ENCODE results near the gene TRABD2A. TPM values are rescaled to one million over a fixed set of nuclear protein-coding genes. Genes with fewer than 3 reads are reported as not detected.

TRABD2A gene
- polyA plus RNA-seq, 1 donor: 0.08 TPM

DNA sequence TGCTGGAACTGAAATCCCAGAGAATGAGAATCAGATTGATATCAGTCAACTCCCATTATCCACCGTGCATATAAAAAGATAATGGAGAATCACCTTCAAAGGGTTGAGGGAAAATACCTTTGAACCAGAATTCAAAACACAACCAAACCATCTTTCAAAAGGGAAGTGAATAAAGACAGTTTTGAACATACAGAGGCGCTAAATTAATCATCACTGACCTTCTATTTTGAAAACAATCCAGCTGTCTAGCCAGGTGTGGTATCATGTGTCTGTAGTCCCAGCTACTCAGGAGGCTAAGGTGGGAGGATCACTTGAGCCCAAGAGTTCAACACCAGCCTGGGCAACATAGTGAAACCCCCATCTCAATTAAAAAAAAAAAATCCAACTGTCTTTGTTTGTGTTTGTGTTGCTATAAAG, 63.6 kb downstream of the TRABD2A start:
- DNase-seq (ENCODE audit: low read depth): no peak

DNA sequence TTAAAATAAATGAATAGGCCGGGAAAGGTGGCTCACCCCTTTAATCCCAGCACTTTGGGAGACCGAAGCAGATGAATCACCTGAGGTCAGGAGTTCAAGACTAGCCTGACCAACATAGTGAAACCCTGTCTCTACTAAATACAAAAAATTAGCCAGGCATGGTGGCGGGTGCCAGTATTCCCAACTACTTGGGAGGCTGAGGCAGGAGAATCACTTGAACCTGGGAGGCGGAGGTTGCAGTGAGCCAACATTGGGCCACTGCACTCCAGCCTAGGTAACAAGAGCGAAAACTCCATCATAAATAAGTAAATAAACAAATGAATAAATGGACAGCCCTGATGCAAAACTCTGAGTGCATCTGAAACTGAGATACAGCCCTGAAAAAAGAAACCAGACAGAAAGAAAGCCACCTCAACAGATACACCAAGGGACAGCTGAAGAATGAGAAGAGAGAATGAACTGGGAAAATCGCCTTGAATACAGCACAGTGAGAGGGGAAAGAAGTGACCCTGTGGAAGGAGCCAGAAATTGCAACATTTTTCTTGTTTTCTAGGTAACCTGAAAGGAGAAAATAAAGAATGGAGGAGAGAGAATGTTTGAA, 64.4 kb downstream of the TRABD2A start:
- DNase-seq (ENCODE audit: low read depth): no peak

DNA sequence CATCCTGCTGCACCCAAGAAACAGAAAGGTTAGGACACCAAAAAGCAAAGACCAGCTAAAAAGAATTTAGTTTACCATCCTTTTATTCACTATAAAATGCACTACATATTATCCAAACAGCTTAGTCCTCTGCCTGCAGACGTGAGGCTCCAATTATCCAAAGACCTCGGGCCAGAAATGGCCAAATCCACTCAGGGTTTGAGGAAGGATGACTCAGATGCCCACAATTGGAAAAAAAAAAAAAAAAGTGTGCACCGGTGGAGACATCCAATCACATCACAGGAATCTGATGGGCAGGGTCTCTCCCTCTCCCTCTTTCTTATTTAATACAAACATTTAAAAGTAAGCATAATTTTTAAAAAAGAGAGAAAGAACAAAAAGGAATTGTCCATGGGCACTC, 65.7 kb downstream of the TRABD2A start:
- DNase-seq (ENCODE audit: low read depth): no peak

DNA sequence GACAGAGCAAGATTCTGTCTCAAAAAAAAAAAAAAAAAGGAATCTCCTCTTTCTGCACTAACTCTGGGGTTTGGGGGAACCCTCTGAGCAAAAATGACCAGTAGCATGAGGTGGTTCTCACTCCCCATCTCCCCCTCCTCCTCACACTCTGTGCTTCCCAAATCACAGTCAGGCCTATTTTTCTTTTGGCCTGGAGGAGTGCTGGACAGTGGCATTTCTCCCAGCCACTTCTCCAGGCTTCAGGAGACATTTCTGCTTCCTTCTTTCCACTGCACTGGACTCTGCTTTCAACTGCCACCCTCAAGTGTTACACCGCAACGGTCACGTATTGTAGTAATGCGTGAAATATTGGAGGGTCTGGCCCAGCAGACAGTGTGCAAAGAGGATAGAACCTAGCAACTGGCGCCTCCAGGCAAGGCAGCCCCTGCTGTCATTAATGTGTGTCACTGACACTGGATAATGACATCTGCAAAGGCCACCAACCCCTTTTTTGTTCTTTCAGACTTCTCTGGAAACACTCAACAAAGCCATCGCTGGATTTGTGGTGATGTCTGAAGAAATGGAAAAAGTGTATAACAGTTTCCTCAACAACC, 68.9 kb downstream of the TRABD2A start:
- no peak for DNase-seq (ENCODE audit: low read depth)

DNA sequence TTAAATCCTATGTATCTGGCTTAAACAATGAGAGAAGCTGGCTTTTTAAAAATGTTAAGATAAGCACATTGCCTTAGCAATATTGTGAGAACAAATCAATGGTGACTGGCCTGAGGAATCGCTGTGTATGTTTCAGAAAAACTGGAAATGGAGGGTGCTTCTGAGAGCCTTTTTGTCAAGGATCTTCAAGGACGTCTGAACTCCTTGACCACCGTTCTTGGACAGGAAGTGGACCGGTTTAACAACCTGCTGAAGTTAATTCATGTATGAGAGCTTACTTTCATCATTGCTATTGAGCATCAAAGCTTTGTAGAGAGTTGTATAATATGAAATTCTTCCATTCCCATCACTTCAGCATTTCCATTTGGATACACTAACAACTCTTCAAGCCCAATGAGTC, 72.6 kb downstream of the TRABD2A start:
- no peak for DNase-seq (ENCODE audit: low read depth)

DNA sequence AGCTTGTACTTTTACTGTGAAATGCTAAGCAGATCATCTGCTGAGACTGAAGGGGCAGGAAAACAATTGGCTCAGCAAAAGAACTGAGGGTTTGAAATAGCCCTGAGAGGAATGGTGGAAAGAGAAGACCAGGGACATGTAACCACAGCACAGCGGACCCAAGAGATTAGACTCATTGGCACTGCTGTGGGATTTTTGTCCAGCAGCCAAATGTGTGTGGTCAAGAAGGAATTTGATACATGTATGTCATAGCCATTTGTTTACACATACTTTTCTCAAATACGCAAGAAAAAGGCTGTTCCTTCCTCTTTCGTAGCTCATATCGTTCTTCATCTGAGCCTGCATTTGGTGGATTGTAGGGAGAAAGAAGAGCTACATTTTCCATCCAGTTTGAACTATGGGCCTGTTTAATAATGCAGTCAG, 73.8 kb downstream of the TRABD2A start:
- no peak for DNase-seq (ENCODE audit: low read depth)

DNA sequence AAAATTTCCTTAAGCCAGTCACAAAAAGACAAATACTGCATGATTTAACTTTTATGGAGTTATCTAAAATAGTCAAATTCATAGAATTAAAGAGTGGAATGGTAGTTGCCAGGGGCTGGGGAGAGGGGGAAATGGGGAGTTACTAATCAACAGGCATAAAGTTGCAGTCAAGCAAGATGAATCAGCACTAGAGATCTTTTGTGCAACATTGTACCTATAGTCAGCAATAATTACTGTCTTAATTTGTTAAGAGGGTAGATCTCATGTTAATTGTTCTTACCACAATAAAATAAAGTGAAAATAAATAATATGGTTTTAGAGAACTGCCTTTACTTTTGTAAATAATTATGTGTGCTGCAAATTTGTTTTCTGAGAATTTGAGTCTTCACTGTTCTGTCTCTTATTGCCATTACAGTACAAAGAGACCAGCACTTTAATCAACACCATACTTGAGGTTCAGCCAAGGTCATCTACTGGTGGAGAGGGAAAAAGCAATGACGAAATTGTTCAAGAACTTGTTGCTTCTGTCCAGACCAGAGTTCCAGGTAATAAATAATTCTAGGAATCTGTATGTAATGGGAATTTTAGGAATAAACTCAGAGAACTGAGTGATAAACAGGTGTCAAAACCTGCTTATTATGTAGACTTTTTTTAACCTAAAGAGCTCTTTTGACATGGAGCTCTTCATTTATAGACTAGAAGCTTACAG, 75.5 kb downstream of the TRABD2A start:
- DNase-seq (ENCODE audit: low read depth): no peak

DNA sequence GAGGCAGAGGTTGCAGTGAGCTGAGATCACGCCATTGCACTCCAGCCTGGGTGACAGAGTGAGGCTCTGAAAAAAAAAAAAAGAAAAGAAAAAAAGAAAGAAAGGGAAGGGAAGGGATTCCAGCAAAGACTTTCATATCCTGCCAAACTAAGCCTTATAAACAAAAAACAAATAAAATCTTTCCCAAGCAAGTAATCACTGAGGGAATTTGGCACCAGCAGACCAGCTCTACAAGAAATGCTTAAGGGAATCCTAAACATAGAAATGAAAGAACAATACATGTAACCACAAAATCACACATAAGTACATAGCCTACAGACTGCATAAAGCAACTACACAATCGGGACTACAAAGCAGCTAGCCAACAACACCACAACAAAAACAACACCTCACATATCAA, 79.1 kb downstream of the TRABD2A start:
- DNase-seq (ENCODE audit: low read depth): no peak

DNA sequence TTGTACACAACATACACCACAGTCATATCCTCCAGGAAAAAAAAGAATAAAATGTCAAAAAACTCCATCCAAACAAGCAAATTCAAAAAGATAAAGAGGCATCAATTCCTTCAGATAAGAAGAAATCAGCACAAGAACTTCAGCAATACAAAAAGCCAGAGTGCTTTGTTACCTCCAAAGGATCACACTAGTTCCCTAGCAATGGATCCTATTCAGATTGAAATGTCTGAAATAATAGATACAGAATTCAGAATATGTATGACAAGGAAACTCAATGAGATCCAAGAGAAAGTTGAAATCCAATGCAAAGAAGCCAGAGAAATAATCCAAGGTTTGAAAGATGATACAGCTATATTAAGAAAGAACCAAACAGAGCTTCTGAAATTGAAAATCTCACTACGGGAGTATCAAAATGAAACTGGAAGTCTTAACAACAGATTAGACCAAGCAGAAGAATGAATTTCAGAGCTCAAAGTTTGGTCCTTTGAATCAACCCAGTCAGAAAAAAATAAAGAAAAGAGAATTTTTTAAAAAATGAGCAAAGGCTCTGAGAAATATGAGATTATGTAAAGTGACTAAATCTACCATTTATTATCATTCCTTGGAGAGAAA, 80.6 kb downstream of the TRABD2A start:
- no peak for DNase-seq (ENCODE audit: low read depth)

DNA sequence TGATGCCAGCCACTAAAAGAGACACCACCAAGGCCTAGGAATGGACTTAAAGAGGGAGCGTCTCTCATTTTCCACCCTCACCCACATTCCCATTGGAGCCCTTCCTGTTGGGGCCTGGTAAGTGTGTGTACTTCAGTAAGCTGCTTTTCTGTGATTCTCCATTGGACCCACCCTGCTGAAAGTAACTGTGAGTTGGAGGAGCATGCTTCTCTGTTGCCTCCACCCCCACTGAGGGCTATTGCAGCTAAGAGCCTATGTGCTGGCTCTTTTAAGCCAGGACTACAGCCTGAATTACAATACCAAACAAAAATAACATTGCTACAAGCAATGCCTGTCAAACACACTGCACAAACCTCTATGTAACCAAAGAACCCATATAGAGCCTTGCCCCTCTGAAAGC, 81.1 kb downstream of the TRABD2A start:
- no peak for DNase-seq (ENCODE audit: low read depth)

DNA sequence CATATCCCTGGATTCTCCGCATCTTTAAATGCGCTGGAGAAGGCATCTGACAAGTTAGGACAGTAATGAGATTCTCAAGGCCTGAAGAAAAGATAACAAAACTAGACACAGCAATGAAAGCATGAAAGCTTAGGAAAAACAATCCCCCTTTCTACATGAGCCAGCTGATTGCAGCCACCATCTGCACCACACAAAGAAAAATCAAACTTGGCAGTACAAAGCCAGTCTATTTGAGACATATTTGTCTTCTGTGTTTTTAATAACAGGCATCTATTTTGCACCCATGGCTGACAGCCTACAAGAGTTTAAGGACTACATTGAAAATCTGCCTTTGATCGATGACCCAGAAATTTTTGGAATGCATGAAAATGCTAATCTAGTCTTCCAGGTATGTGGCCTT, 83.6 kb downstream of the TRABD2A start:
- DNase-seq (ENCODE audit: low read depth): no peak

DNA sequence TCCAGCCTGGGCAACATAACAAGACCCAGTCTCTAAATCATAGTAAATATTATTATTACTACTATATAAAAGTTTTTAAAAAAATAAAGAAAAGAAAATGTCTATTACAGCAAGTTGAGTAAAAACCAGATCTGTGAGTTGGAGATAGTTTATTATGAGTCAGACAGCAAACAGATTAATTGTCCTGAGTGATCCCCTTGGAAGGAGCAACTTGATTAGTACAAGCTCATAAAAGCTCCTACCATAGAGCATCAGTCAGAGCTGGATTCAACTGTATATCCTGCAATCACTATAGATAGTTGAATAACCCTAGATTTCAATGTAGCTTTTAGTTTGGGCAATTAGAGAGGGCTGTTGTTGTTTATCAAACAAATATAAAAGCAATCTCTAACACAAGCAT, 84.1 kb downstream of the TRABD2A start:
- DNase-seq (ENCODE audit: low read depth): no peak

DNA sequence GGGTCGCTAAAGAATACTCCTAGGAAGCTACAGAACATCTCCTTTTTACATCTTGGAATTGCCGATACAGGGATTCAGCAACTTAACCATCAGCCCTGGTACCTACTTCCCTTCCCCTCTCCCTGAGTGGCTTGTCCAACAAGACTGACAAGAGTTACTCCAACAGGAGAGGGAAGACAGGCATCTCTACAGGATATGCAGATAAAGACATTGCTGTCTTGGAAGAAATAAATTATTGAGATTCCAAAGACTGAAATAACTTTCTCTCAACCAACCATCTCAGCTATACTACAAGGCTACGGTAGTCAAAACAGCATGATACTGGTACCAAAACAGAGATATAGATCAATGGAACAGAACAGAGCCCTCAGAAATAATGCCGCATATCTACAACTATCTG, 87.2 kb downstream of the TRABD2A start:
- no peak for DNase-seq (ENCODE audit: low read depth)

DNA sequence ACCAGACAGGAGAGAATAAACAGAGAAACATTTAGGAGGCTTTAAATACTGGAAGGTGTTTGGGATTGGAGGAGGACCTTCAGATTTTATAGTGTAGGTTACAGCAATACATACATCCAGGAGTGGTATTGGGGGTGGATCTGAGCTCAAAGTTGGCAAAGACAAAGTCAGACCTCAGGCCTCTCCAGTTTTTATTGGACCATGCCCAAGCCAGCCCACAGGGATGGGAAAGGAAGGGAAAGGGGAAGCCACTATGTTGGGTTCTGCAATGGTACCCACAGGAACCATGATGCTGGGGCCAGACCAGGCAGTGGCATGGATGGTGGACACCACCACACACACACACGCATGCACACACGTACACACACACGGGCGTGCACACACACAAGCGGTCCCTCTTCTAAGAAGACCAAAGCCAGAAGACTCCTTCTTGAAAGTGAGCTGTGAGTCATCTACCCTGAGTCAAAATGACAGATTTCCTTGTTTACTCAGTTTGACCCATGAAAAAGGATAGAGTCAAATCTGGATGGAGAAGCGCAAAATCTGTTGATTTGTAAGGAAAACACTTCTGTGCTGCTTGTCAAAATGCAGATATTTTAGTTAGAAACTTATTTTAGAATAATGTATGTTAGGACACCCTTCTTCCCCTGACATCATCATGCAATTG, 87.9 kb downstream of the TRABD2A start:
- DNase-seq (ENCODE audit: low read depth): no peak

DNA sequence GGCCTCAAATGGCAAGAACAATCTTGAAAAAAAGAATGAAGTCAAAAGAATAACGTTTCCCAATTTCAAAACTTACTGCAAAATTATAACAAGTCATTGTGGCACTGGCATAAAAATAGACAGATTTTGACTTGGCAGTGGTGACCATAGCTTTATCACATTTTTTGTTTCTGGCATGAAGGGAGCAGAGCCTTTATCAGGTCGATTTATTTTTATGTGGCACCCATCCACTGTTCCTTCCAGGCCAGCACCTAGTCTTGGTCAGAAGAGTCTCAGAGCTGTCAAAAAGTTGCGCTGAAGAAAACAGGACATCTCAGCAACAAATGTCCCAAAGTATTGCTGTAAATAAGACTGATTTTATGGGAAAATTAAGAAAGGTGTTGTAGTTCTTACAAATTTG, 92.4 kb downstream of the TRABD2A start:
- DNase-seq (ENCODE audit: low read depth): no peak

DNA sequence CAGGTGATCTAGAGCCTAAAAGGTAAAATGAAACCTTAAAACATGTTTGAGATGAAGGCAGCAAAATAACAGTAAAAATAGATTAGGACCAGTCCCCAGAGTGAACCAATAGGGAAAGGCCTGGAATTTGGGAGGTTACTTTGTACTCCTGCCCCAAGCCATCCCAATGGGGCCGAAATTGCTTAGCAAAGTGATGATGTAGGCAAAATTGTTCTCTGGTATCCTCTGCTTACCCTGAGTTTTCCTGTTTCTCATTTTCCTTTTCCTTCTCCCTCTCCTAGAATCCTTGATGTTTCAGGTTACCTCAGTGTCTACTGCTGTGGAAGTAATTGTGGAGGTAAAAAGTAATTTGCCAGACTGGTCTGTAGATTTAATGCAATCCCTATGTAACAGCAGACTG, 92.9 kb downstream of the TRABD2A start:
- no peak for DNase-seq (ENCODE audit: low read depth)

DNA sequence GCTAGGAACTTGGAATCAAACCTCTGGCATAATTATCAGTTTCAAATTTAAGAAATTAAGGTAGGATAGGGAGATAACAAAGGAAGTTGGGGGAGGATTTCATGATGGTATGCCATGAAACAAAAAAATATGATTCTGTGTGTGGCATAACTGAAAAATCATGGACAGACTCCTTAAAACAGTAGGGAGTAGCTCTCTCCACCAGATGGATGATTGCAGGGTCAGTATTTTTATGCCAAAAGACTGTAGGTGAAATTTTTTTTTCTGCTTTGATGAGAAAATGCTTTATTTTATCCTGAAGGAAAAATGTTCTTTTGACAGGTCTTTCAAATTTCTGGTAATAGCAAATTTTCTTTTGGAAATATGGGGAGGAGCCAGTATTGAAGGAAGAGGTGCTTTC, 94.3 kb downstream of the TRABD2A start:
- no peak for DNase-seq (ENCODE audit: low read depth)

DNA sequence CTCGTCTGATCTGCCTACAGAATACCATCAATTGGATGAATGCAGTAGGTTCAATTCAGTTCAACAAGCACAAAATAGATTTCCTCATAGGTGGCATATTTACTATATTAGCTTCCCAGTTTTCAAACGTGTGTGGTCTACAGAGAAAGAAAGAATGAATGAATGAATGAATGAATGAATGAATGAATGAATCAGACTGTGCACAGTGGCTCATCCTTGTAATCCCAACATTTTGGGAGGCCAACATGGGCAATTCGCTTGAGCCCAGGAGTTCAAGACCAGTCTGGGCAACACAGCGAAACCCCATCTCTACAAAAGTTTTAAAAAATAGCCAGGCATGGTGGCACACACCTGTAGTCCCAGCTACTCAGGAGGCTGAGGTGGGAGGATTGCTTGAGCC, 94.9 kb downstream of the TRABD2A start:
- DNase-seq (ENCODE audit: low read depth): no peak

DNA sequence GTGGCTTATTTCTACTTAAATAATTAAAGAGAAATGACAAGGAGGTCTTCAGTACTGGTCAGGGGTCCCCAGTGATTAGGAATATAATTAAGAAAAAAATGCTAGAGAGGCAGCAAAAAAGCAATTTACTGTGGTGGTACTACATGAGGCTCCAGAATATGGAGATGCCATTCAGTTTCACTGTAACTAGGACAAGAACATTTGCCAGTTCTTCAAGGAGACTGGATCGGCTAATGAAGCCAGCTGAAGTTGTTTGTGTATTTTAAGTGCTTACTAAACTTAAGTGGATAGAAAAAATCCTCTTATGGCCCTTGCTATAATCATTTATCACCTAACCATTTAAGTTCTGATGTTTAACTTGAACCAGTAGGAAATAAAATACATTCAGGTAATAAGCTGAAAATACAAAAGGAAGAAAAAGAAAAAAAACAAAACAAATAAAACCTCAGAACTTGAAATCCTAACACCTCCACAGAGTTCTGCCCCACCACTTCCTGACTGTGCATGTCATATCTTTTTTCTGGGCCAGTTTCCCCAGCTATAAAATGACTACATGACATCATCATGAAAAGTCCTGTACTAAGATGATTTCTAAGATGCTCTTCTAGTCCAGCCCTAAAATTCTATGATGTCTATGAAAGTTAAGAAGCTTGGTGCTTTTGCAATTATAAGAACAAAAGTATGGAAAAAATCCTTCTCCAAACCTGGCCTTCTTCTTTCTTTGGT, 98.0 kb downstream of the TRABD2A start:
- no peak for DNase-seq (ENCODE audit: low read depth)

DNA sequence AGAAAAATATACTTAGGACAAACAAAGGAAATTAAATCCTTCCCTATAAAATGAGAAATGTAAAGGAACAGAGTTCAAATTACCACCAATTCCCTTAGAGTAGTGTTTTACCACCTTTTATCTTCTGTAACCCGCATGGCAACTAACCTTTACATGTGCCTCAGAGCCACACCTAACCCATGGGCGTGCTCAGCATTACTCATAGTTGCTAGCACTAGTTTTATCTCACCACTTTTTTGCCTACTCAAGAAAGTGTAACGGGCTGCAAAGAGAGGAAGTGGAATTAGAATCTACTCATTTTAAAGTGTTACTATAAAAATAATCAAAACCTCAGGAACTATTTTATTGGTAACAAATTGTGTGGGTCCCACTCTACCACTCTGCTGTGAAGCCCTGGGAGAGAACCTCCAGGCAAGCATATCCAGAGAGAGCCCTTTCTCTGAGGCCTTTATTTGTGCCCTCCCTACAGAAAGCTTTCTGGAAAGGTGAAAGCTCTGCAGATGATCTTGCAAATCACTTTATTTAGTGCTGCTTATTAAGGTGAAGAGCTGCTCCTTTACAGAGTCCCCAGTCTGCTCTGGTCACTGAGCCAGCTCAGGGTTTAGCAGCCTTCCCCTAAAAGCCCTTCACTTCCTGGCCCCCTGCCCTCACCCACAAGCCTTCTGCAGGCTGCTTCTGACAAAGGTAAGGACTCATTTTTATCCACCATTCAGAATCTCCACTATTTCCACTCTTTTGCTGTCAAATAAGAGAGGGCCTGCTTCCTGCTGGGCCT, 98.8 kb downstream of the TRABD2A start:
- DNase-seq (ENCODE audit: low read depth): no peak

DNA sequence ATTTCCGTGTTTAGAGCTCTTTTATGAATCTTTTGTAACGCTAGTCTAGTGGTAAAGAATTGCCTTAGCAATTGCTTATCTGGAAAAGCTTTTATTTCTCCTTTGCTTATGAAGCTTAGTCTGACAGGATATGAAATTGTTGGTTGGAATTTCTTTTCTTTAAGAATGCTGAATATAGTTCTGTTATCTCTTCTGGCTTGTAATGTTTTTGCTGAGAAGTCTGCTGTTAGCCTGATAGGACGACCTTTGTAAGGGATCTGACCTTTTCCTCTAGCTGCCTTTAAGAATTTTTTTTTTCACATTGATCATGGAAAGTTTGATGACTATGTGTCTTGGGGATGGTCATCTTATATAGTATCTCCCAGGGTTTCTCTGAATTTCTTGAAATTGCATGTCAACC, 101.1 kb downstream of the TRABD2A start:
- DNase-seq (ENCODE audit: low read depth): no peak

Data from forelimb muscle (tissue), 1 donor.